ENCODE results near the gene ACBD6. TPM values are rescaled to one million over a fixed set of nuclear protein-coding genes. Genes with fewer than 3 reads are reported as not detected.
"Not testable (repeated sequence)": the region's sequence is repeated elsewhere in the genome, so short reads cannot be mapped to it uniquely, and the experiment has no call there.

ACBD6 gene
- total RNA-seq, 1 experiment from 2014 or later = 58.4 TPM

DNA sequence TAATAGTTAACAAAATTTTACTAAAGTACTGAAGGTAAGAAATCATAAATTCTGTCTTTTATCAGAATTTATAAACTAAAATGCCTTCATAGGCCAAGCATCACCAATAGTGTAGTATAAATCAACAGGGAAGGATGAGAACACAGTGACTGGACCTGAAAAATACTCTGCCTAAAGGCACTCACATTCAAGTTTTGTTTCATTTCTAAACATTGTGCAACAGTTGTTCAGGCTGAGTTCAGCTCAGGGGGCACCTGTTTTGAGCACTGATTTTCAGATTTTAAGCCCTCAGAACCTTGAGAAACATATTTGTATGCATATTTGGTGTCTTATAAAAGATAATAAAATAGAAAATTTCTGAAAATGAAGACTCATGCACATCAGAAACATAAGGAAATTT, 12.4 kb downstream of the ACBD6 start:
- no peak for DNase-seq (ENCODE audit: low spot score)

DNA sequence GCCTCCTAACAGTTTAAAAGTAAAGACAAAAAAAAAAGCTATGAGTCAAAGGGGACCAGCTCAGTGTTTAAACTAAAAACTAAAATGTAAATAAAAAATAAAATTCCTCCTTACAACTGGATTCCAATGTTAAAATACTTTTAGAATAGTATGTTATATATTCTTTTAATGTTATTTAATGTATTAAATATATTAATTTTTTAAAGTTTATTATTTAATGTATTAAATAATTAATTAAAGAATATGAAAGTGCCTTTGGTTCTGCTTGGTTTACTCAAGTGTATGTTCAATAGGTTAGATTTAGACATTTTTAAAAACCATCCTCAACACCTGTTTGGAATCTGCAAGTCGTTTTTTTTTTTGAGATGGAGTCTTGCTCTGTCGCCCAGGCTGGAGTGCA, 13.1 kb downstream of the ACBD6 start:
- no peak for DNase-seq (ENCODE audit: low spot score)

GRCh38 chr1:180488661-180489060, 13.7 kb downstream of the ACBD6 start:
- no peak for DNase-seq (ENCODE audit: low spot score)

DNA sequence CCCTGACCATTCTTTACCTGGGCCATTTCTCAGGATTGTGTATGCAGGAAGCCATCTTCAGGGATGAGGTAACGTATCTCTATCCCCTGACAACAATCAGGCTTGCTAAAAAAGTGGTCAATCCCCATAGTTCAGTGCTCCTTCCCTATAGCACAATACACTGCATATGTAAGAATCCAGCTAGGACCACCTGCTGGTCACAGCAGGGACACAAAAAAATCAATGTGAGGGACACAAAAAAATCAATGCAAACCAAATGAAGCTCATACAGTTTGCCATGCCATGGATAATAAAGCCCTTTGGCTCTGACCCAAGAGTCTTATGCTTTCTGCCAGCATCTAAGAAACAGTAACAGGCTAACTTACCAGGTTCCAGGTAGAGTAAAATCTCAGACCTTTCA, 16.3 kb downstream of the ACBD6 start:
- DNase-seq (ENCODE audit: low spot score) = no peak

DNA sequence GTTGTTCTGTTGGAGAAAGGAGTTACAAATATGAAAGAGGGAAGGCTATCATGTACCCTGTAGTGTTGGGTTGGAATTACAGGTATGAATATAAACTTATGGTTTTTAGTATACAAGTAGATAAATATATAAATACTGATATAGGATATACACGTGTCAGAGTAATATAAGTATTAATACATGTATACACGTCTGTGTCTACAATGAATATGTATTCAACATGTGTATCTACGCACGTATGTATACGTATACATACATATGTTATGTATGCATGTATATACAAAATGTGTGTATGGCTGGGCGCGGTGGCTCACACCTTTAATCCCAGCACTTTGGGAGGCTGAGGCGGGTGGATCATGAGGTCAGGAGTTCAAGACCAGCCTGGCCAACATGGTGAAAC, 17.9 kb downstream of the ACBD6 start:
- DNase-seq (ENCODE audit: low spot score) = no peak

DNA sequence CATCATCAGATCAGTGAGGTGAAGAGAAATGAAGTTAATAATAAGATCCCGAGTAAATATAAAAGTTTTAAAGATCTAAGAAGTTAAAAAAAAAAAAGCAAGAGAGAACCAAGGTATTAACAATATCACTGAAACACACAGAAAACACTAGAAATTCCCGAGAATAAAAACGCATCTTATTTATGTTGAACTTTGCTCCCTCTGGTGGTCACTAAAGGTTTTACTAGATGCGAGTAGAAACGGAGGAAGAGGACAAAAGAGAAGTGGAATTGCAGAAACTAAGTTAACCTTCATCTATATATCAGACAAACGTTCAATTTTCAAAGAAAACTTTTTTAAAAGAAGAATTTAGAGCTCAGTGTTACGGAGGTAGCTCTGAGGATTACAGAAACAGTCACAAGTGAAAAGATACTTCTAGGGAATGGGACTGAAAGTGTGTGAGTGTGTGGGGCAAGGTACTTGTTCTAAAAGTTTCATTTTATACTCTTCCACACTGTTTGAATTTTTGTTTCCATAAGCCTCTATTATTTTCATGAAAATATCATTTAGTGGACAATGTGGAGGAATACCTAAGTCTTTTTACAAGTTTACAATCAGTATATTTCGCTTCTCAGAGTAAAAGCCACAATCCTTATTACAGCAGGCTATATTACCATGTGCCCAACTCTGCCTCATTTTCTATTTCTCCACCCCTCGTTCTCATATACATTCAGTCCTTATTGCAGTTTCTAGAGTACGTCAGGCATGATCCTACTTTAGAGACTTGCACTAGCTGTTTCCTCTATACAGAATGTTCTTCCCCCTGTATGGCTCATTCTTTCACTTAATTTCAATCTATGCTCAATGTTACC, 19.7 kb downstream of the ACBD6 start:
- peak; percentile 63 for DNase-seq (ENCODE audit: low spot score)

- no peak for DNase-seq (ENCODE audit: low spot score)
These were observed 32.3 kb downstream of the ACBD6 start for GRCh38 chr1:180470031-180470430.

DNA sequence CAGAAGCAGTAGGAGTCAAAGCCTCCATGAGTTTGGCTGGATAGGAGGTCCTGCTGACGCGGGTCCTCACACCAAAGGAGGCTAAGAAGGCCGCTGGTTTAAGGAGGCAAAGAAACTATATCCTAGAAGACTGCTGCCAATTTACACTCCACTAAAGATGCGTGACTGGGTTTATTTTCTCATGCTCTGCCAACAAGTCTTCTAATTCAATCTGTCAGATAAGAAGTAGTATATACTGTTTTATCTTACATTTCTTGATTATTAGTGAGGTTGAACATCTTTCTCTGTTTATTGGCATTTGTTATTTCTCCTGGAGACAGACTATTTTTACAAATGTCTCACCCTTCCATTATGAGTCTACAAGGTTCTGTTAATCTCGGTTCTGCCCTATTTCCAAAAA, 34.1 kb downstream of the ACBD6 start:
- no peak for DNase-seq (ENCODE audit: low spot score)

GRCh38 chr1:180462102-180462501, 40.3 kb downstream of the ACBD6 start:
- no peak for DNase-seq (ENCODE audit: low spot score)

DNA sequence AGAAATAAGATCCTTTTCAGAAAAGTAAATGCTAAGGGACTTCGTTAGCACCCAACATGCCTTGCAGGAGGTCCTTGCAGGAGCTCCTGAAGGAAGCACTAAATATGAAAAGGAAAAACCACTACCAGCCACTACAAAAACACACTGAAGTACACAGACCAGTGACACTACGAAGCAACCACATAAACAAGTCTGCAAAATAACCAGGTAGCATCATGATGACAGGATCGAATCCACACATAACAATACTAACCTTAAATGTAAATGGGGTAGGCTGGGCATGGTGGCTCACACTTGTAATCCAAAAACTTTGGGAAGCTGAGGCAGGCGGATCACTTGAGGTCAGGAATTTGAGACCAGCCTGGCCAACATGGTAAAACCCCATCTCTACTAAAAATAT, 40.7 kb downstream of the ACBD6 start:
- not testable (repeated sequence) for DNase-seq (ENCODE audit: low spot score)

GRCh38 chr1:180458807-180459206, 43.6 kb downstream of the ACBD6 start:
- no peak for DNase-seq (ENCODE audit: low spot score)

GRCh38 chr1:180456191-180456590, 46.2 kb downstream of the ACBD6 start:
- DNase-seq (ENCODE audit: low spot score) = no peak

DNA sequence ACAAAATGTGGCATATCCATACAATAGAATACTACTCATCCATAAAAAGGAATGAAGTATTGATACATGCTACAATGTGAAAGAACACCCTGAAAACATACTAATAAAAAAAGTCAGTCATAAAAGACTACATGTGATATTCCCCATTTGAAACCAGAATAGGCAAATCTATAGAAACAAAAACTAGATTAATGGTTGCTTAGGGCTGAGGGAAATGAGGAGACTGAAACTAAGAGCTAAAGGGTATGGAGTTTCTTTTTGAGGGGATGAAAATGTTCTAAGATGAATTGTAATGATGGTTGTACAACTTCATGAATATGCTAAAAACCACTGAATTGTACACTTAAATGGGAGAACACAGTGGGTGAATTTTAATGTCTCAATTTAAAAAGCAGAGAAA, 50.9 kb downstream of the ACBD6 start:
- DNase-seq (ENCODE audit: low spot score) = no peak

GRCh38 chr1:180444522-180444921, 57.9 kb downstream of the ACBD6 start:
- DNase-seq (ENCODE audit: low spot score) = no peak

GRCh38 chr1:180440335-180440734, 62.0 kb downstream of the ACBD6 start:
- DNase-seq (ENCODE audit: low spot score) = no peak

DNA sequence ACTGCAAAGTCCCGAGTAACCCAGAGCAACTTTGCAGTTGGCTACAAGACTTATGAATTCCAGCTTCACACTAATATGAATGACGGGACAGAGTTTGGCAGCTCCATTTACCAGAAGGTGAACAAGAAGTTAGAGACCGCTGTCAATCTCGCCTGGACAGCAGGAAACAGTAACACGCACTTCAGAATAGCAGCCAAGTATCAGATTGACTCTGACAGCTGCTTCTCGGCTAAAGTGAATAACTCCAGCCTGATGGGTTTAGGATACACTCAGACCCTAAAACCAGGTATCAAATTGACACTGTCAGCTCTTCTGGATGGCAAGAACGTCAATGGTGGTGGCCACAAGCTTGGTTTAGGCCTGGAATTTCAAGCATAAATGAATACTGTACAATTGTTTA, 66.8 kb downstream of the ACBD6 start:
- no peak for DNase-seq (ENCODE audit: low spot score)

- DNase-seq (ENCODE audit: low spot score) = no peak
These were observed 68.5 kb downstream of the ACBD6 start for GRCh38 chr1:180433873-180434272.

- no peak for DNase-seq (ENCODE audit: low spot score)
These were observed 70.7 kb downstream of the ACBD6 start for GRCh38 chr1:180431683-180432082.

DNA sequence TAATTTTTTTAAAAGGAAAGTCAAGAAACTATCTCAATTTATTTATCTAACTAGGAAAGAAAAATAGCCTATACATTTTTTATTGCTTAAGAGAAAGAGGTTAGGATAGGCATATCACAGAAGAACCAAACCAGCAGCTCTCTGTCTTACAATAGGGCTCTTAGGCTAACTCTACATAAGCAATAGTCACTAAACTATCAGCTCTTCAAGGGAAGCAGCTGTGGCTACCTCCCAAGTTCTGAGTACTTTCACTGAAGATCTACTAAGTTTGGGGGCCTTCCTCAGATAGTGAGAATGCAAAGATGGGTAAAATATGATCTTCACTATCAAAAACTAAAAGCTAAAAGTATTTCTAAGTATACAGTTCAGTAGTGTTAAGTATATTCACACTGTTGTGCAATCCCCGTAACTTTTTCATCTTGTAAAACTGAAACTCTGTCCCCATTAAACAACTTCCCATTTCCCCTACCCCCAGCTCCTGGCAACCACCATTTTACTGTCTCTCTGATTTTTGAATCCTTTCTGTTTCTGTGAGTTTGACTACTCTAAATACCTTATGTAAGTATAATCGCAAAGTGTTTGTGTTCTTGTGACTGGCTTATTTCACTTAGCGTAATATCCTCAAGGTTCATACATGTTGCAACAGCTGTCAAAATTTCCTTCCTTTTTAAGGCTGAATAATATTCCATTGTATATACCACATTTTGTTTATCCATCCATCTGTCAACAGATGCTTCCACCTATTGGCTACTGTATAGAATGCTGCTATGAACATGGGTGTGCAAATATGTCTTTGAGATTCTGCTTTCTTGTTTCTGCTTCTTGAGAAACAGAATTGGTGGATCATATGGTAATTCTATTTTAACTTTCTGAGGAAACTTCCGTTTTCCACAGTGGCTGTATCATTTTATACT, 73.3 kb downstream of the ACBD6 start:
- no peak for DNase-seq (ENCODE audit: low spot score)

DNA sequence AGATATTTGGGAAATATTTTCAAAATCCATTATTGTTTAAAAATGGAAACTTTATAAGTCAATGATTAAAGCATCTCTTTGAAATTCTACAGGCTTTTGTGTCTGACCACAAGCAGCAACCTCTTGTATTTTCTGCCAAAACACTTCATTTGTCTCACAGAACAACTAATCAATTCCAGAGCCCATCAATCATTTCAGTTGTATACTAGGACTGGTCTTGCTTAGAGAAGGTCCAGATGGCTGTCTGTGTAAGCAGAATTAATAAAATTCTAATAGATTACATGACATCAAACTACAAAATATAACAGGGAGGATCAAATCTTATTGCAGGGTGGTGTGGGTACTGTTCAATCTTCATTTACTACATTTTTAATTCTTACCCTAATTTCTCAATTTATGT, 76.4 kb downstream of the ACBD6 start:
- no peak for DNase-seq (ENCODE audit: low spot score)

DNA sequence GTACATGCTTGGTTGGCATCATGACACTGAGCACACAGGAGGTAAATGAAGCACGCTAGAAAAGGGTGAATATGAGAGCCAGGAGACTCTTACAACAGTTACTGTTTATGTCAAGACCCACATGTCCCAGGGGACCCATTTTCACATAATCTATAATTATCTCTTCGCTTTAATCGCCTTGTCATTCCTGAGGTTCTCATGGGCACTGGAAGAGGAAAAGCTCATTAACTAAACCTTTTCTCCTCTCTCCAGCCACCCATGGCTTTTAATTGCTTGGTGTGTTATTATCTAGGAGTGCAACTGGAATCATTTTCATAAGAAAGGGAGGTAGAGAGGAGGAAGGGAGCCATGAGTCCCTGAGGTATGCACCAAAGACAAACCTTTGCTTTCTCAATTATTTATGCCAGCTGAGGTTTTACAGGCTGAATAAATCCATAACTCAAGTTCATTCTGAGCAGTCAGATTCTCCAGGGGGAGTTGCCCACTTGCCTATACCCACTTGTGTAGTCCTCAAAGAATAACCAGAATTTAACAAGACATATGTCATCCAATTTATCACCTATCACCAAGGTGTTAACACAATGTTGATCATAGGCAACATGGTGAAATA, 77.4 kb downstream of the ACBD6 start:
- no peak for DNase-seq (ENCODE audit: low spot score)

- DNase-seq (ENCODE audit: low spot score) = no peak
These were observed 80.8 kb downstream of the ACBD6 start for GRCh38 chr1:180421614-180422013.
